AG10803 (cell line): Measurements from ENCODE around the gene PODXL2.

Experiments used
- DNase-seq: peaks from one replicate; pipeline ENCODE4 v3.0.0; 2010; ENCODE audit warnings: low read depth
- H3K4me3 ChIP-seq: 2 replicates; pipeline ENCODE4 v1.5.1; 2011; ENCODE audit warnings: mild to moderate bottlenecking, low read length, control low read depth
- TF ChIP-seq, protein P1 (sequence below): conservative IDR thresholded peaks from 2 replicates; pipeline ENCODE4 v1.5.1; 2011; ENCODE audit warnings: mild to moderate bottlenecking, low read length, control low read depth, inconsistent platforms

Gene PODXL2, protein sequence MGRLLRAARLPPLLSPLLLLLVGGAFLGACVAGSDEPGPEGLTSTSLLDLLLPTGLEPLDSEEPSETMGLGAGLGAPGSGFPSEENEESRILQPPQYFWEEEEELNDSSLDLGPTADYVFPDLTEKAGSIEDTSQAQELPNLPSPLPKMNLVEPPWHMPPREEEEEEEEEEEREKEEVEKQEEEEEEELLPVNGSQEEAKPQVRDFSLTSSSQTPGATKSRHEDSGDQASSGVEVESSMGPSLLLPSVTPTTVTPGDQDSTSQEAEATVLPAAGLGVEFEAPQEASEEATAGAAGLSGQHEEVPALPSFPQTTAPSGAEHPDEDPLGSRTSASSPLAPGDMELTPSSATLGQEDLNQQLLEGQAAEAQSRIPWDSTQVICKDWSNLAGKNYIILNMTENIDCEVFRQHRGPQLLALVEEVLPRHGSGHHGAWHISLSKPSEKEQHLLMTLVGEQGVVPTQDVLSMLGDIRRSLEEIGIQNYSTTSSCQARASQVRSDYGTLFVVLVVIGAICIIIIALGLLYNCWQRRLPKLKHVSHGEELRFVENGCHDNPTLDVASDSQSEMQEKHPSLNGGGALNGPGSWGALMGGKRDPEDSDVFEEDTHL

GRCh38 chr3:127628788-127629466, at the start of gene PODXL2:
TSS of gene PODXL2 (plus strand) at chr3:127629185. CDS start at chr3:127629220, 35 bp downstream.
- TF ChIP-seq, protein P1, sequence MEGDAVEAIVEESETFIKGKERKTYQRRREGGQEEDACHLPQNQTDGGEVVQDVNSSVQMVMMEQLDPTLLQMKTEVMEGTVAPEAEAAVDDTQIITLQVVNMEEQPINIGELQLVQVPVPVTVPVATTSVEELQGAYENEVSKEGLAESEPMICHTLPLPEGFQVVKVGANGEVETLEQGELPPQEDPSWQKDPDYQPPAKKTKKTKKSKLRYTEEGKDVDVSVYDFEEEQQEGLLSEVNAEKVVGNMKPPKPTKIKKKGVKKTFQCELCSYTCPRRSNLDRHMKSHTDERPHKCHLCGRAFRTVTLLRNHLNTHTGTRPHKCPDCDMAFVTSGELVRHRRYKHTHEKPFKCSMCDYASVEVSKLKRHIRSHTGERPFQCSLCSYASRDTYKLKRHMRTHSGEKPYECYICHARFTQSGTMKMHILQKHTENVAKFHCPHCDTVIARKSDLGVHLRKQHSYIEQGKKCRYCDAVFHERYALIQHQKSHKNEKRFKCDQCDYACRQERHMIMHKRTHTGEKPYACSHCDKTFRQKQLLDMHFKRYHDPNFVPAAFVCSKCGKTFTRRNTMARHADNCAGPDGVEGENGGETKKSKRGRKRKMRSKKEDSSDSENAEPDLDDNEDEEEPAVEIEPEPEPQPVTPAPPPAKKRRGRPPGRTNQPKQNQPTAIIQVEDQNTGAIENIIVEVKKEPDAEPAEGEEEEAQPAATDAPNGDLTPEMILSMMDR, result no peak
- H3K4me3 ChIP-seq, result peak within 1 kb of the TSS; percentile 46
- peak; percentile 56 for DNase-seq

- TF ChIP-seq, protein P1, result no peak
- DNase-seq, result no peak
- no peak overlapping the region for H3K4me3 ChIP-seq
These were observed 48.5 kb upstream of the PODXL2 start for GRCh38 chr3:127580327-127581060.

DNA sequence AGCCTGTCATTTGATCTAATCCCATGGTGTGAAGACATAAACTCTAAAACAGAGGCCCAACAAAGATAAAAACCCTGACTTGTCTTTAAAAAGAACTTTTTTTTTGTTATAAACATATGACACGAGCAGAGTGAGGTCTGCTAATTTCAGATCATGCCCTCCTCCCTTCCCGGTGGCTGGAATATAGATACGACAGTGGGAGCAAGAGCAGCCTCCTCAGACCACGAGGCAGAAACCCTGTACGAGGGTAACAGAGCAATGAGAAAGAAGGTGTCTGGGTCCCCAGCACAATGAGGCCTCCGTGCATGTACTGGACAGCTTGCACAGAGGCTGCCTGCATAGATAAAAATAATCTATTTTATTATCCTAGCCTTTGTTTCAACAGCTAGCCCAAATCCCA, 44.3 kb upstream of the PODXL2 start:
- DNase-seq, result no peak
- TF ChIP-seq, protein P1, result no peak
- H3K4me3 ChIP-seq, result no peak overlapping the region

DNA sequence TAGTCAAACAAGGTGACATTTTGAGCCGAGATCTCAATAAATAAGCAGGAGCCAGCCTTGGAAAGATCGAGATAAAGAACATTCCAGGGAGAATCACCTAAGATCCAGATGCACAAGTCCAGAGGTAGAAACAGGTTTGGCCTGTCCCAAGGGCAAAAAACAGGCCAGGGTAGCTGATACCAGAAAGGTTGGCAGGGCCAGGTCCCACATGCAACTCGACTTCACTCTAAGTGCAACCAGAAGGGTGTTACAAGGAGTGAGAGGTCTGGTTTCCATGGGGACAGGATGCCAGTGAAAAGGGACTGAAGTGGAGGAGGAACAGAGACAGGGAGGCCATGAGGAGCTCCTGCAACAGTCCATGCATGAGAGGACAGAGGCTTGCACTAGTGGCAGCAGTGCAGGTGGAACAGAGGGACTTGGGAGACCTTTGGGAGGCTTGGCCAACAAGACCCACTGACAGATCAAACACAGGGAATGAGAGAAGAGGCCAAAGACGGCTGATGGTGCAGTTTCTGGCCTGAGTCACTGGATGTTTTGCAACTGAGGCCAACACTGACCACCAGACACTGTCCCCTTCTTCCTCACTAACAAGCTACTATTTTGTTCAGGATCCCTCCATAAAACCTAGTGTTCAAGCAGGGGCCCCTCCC, 43.7 kb upstream of the PODXL2 start:
- TF ChIP-seq, protein P1, result no peak
- peak; percentile 31 for DNase-seq
- H3K4me3 ChIP-seq, result no peak overlapping the region

- DNase-seq, result no peak
- TF ChIP-seq, protein P1, result no peak
- H3K4me3 ChIP-seq, result no peak overlapping the region
These were observed 43.1 kb upstream of the PODXL2 start for GRCh38 chr3:127585813-127586413.

GRCh38 chr3:127587876-127588275, 41.1 kb upstream of the PODXL2 start:
- H3K4me3 ChIP-seq, result no peak overlapping the region
- TF ChIP-seq, protein P1, result no peak
- no peak for DNase-seq
